Smooth muscle cell (in vitro differentiated cells): ENCODE data around the gene SRPX. TPM values are rescaled to one million over a fixed set of nuclear protein-coding genes. Genes with fewer than 3 reads are reported as not detected.
A peak's percentile ranks its signal among the peaks of the same experiment; 100 is the strongest.

Experiments
- DNase-seq: peaks from one replicate; lab custom pipeline; 2025; ENCODE audit not compliant: unreplicated experiment; lab: John Stamatoyannopoulos, UW
- H2AFZ ChIP-seq: fragments of 200-600 bp; sonication (generic); 2 replicates; pipeline ENCODE4 v1.6.0; 2016; ENCODE audit warnings: antibody characterized with exemption, low read depth, mild to moderate bottlenecking
- H3F3A ChIP-seq: fragments of 200-600 bp; sonication (generic); 2 replicates; pipeline ENCODE4 v1.6.0; 2017; ENCODE audit warnings: antibody characterized with exemption, low read depth
- H3K27ac ChIP-seq: fragments of 200-600 bp; sonication (generic); 2 replicates; pipeline ENCODE4 v1.5.1; 2016; ENCODE audit warnings: low read depth, mild to moderate bottlenecking
- H3K27me3 ChIP-seq: fragments of 200-600 bp; sonication (generic); 2 replicates; pipeline ENCODE4 v1.6.1; 2016; ENCODE audit warnings: low read depth, mild to moderate bottlenecking
- H3K36me3 ChIP-seq: fragments of 200-600 bp; sonication (generic); 2 replicates; pipeline ENCODE4 v1.5.1; 2016; ENCODE audit warnings: low read depth
- H3K4me1 ChIP-seq: fragments of 200-600 bp; sonication (generic); 2 replicates; pipeline ENCODE4 v1.5.1; 2016; ENCODE audit warnings: low read depth
- H3K4me2 ChIP-seq: fragments of 200-600 bp; sonication (generic); 2 replicates; pipeline ENCODE4 v1.6.0; 2016; ENCODE audit warnings: mild to moderate bottlenecking
- H3K4me3 ChIP-seq: fragments of 200-600 bp; sonication (generic); 2 replicates; pipeline ENCODE4 v1.5.1; 2016; ENCODE audit warnings: mild to moderate bottlenecking
- H3K79me2 ChIP-seq: fragments of 200-600 bp; sonication (generic); 2 replicates; pipeline ENCODE4 v1.6.0; 2016; ENCODE audit warnings: low read depth, mild to moderate bottlenecking
- H3K9ac ChIP-seq: fragments of 200-600 bp; sonication (generic); 2 replicates; pipeline ENCODE4 v1.6.0; 2016; ENCODE audit warnings: low read depth
- H3K9me3 ChIP-seq: fragments of 200-600 bp; sonication (generic); replicated peaks from 2 replicates; pipeline ENCODE4 v1.5.1; 2016; ENCODE audit warnings: low read depth
- H4K20me1 ChIP-seq: fragments of 200-600 bp; sonication (generic); 2 replicates; pipeline ENCODE4 v1.6.0; 2016; ENCODE audit warnings: low read depth
- CTCF ChIP-seq: fragments of 200-600 bp; sonication (generic); IDR thresholded peaks from 2 replicates; pipeline ENCODE4 v1.5.1; 2017; ENCODE audit warnings: borderline replicate concordance, mild to moderate bottlenecking, antibody characterized with exemption; ENCODE audit not compliant: insufficient read depth, poor library complexity, severe bottlenecking
- WGBS: methylation state at CpG from one replicate; pipeline ENCODE4 v1.1.7; 2016; ENCODE audit warnings: low lambda C conversion rate; 5-methylcytosine and 5-hydroxymethylcytosine counted together
- polyA plus RNA-seq: library from polyadenylated mRNA; unstranded; fragments of >200 nt; fragmentation: Nextera tagmentation; extraction: Ambion mirVana; gene quantifications from 2 replicates; pipeline ENCODE4 v1.2.1, GENCODE V29; 2016
- total RNA-seq: library from RNA; depleted of rRNA; stranded (reverse); fragments of >200 nt; gene quantifications from 2 replicates; pipeline ENCODE4 v1.2.3, GENCODE V29; 2014

The SRPX gene
- total and polyA plus RNA-seq, 2 experiments from 2014 or later, result 46.1 to 64.9 TPM

DNA sequence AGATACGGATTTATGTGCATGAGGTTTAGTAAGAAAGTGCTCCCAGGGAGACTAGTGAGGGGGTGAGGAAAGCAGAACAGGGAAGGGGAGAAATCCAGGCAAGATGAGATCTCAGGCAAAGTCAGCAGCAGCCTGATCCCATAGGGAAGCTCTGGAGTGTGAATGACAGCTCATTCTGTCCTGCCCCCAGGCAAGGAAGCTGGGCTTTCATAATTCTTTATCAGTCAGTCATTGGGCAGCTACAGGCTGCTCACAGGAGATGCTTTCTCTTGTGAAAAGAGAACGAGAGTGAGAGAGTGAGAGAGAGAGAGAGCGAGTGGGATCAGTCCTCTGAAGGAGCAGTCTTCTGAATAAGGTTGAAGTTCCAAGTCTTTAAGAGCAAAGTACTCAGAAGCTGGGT is 48.1 kb downstream of the SRPX start:
- no peak for DNase-seq
- no peak for TF ChIP-seq CTCF
- H4K20me1 ChIP-seq, result no peaks in the 10 kb centered on the region
- H3K4me2 ChIP-seq, result no peak overlapping the region
- no peaks in the 10 kb centered on the region for H3K36me3 ChIP-seq
- WGBS, result 69% methylated on average over 3 of the region's 3 CpGs
- H3F3A ChIP-seq, result no peaks in the 10 kb centered on the region
- H3K9me3 ChIP-seq, result no peaks in the 10 kb centered on the region
- no peaks in the 10 kb centered on the region for H3K27me3 ChIP-seq
- no peak overlapping the region for H2AFZ ChIP-seq
- no peaks in the 10 kb centered on the region for H3K4me1 ChIP-seq
- no peak overlapping the region for H3K9ac ChIP-seq
- no peaks in the 10 kb centered on the region for H3K79me2 ChIP-seq
- no peak overlapping the region for H3K27ac ChIP-seq
- H3K4me3 ChIP-seq, result no peak overlapping the region

DNA sequence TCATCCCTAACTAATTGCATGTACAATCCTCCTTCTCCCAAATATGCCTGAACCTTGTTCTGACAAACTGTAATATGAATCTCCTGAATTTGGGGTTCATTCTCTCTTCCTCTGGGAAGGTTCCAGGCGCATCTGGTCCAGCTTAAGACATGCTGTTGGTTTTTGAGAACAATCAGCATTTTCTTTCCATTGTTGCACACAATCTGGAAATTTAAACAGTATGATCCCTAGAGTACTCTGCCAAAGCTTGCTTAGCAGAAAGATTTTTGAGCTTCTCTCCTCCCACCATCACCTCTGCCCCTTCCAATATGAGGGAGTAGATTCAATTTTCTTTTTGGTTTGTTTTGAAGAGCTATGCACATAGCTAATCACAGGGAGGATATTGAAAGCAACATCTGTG is 50.1 kb downstream of the SRPX start:
- H3K36me3 ChIP-seq, result no peaks in the 10 kb centered on the region
- DNase-seq, result no peak
- H3F3A ChIP-seq, result no peaks in the 10 kb centered on the region
- H2AFZ ChIP-seq, result no peak overlapping the region
- H3K27me3 ChIP-seq, result no peaks in the 10 kb centered on the region
- H4K20me1 ChIP-seq, result no peaks in the 10 kb centered on the region
- no peak overlapping the region for H3K9ac ChIP-seq
- H3K27ac ChIP-seq, result no peak overlapping the region
- H3K4me2 ChIP-seq, result no peak overlapping the region
- 72% methylated on average over 1 of the region's 1 CpG for WGBS
- TF ChIP-seq CTCF, result no peak
- no peaks in the 10 kb centered on the region for H3K79me2 ChIP-seq
- H3K4me1 ChIP-seq, result no peaks in the 10 kb centered on the region
- no peak overlapping the region for H3K4me3 ChIP-seq
- H3K9me3 ChIP-seq, result no peaks in the 10 kb centered on the region

GRCh38 chrX:38166478-38167083 is 54.1 kb downstream of the SRPX start:
- H3K4me1 ChIP-seq, result no peaks in the 10 kb centered on the region
- TF ChIP-seq CTCF, result peak; percentile 72
- no peaks in the 10 kb centered on the region for H3K79me2 ChIP-seq
- H3K36me3 ChIP-seq, result no peaks in the 10 kb centered on the region
- H4K20me1 ChIP-seq, result no peaks in the 10 kb centered on the region
- H3K27ac ChIP-seq, result no peak overlapping the region
- H3K4me2 ChIP-seq, result no peak overlapping the region
- no peaks in the 10 kb centered on the region for H3F3A ChIP-seq
- 46% methylated on average over 2 of the region's 2 CpGs for WGBS
- no peak overlapping the region for H3K4me3 ChIP-seq
- H3K9me3 ChIP-seq, result no peaks in the 10 kb centered on the region
- H3K9ac ChIP-seq, result no peak overlapping the region
- no peaks in the 10 kb centered on the region for H3K27me3 ChIP-seq
- H2AFZ ChIP-seq, result no peak overlapping the region
- DNase-seq, result no peak

DNA sequence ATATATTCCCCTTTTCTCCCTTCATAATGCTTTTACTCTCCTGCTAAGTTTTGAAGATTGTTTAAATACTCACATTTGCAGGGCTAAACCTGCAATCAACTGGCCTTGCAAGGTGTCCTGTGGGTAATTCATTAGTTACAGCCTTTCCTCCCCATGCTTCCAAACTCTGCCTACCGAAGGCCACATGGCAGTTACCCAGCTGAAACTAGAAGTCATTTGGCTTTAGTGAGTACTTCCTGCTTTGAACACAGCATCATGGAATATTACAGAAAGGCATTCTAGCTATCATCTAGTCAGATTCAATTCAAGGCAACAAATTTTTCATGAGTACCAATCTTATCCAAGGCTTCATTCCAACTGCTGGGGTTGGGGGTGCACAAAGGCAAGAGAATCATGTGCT is 55.6 kb downstream of the SRPX start:
- no peak for TF ChIP-seq CTCF
- no peak overlapping the region for H3K4me3 ChIP-seq
- no peak overlapping the region for H3K27ac ChIP-seq
- no peak overlapping the region for H3K4me2 ChIP-seq
- H3K36me3 ChIP-seq, result no peaks in the 10 kb centered on the region
- H3K9me3 ChIP-seq, result no peaks in the 10 kb centered on the region
- no peak overlapping the region for H2AFZ ChIP-seq
- H3F3A ChIP-seq, result no peaks in the 10 kb centered on the region
- no peak for DNase-seq
- no peaks in the 10 kb centered on the region for H3K79me2 ChIP-seq
- no peaks in the 10 kb centered on the region for H4K20me1 ChIP-seq
- no peaks in the 10 kb centered on the region for H3K4me1 ChIP-seq
- H3K9ac ChIP-seq, result no peak overlapping the region
- WGBS, result 89% methylated on average over 1 of the region's 1 CpG
- no peaks in the 10 kb centered on the region for H3K27me3 ChIP-seq
